Measurements from ENCODE around the gene PLAAT5. TPM values are rescaled to one million over a fixed set of nuclear protein-coding genes. Genes with fewer than 3 reads are reported as not detected.

Gene PLAAT5
- total and polyA plus RNA-seq, 2 donors (not counting 3 experiments of a cell fraction or from before 2014, with no cell fraction given), result not detected

DNA sequence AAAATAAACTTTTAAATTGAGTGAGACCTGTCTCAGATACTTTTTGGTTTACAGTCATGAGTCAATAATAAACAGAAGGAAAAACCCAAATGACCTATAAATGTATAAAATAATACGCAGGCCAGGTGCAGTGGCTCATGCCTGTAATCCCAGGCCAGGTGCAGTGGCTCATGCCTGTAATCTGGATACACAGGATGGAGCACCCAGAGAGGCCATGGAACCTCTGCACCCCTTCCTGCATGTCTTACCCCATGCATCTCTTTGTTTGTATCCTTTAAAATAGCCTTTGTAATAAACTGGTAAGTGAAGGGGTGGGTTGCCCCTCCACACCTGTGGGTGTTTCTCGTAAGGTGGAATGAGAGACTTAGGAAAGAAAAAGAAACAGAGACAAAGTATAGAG, 36.7 kb upstream of the PLAAT5 start:
- H3K9me1 ChIP-seq (replicated peaks; ENCODE audit: control insufficient read depth, extremely low read depth, insufficient read depth, low read length), result no peaks in the 10 kb centered on the region
- H4K20me1 ChIP-seq (replicated peaks; ENCODE audit: control insufficient read depth, extremely low read depth, insufficient read depth, low read length), result no peaks in the 10 kb centered on the region
- intact Hi-C loops (cut with micrococcal nuclease), result no loop called here
- no peaks in the 10 kb centered on the region for H3K9me3 ChIP-seq (replicated peaks; ENCODE audit: control insufficient read depth, insufficient read depth, low read length)
- H3K27ac ChIP-seq (ENCODE audit: insufficient read depth, low read depth, low read length), result no peak overlapping the region
- no peaks in the 10 kb centered on the region for H3K4me1 ChIP-seq (ENCODE audit: control insufficient read depth, extremely low read depth, insufficient read depth, low read length)
- H3K4me3 ChIP-seq (replicated peaks in 1 of 3; ENCODE audit: insufficient read depth in 1 of 3, low read depth in 1 of 3, low read length in 3 of 3), result no peak overlapping the region
- peaks cover 0 to 2% of the 10 kb centered on the region in 2 experiments for H3K27me3 ChIP-seq (ENCODE audit: control insufficient read depth in 2 of 2, insufficient read depth in 2 of 2, low read length in 2 of 2)
- H3K79me2 ChIP-seq (ENCODE audit: control insufficient read depth, insufficient read depth, low read length), result no peaks in the 10 kb centered on the region
- POLR2A ChIA-PET, result no interaction called here
- no TSS peak for BruUV-seq (replicated peaks)
- CTCF ChIA-PET, result no interaction called here
- H3K36me3 ChIP-seq (ENCODE audit: control insufficient read depth in 2 of 2, extremely low read depth in 1 of 2, insufficient read depth in 2 of 2, low read length in 2 of 2), result no peaks in the 10 kb centered on the region
- TF ChIP-seq EZH2 (IDR thresholded peaks at IDR 0.05; ENCODE audit: borderline replicate concordance, low read depth, low read length, severe bottlenecking) (no peak), POLR2A (IDR thresholded peaks at IDR 0.05; ENCODE audit: low read depth, low read length) (no peak), GATA2 (IDR thresholded peaks at IDR 0.05; ENCODE audit: insufficient read depth, insufficient read length, low read depth, low read length) (no peak), POLR2AphosphoS5 (IDR thresholded peaks at IDR 0.05; ENCODE audit: insufficient read depth, low read depth, low read length) (no peak), FOS (IDR thresholded peaks at IDR 0.05; ENCODE audit: borderline replicate concordance, insufficient read depth, low read length) (no peak), JUN (IDR thresholded peaks at IDR 0.05; ENCODE audit: borderline replicate concordance, insufficient read depth, insufficient read length, low read depth) (no peak), MYC (IDR thresholded peaks at IDR 0.05; ENCODE audit: low read depth, low read length) (no peak)
- TF ChIP-seq, protein P1, sequence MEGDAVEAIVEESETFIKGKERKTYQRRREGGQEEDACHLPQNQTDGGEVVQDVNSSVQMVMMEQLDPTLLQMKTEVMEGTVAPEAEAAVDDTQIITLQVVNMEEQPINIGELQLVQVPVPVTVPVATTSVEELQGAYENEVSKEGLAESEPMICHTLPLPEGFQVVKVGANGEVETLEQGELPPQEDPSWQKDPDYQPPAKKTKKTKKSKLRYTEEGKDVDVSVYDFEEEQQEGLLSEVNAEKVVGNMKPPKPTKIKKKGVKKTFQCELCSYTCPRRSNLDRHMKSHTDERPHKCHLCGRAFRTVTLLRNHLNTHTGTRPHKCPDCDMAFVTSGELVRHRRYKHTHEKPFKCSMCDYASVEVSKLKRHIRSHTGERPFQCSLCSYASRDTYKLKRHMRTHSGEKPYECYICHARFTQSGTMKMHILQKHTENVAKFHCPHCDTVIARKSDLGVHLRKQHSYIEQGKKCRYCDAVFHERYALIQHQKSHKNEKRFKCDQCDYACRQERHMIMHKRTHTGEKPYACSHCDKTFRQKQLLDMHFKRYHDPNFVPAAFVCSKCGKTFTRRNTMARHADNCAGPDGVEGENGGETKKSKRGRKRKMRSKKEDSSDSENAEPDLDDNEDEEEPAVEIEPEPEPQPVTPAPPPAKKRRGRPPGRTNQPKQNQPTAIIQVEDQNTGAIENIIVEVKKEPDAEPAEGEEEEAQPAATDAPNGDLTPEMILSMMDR (IDR thresholded peaks at IDR 0.05; ENCODE audit: extremely low read depth in 1 of 2, insufficient read depth in 1 of 2, low read depth in 1 of 2, low read length in 2 of 2), result no peak
- TF ChIP-seq, protein P2, sequence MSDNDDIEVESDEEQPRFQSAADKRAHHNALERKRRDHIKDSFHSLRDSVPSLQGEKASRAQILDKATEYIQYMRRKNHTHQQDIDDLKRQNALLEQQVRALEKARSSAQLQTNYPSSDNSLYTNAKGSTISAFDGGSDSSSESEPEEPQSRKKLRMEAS (IDR thresholded peaks at IDR 0.05; ENCODE audit: insufficient read depth, insufficient read length), result no peak
- FAIRE-seq (no peak), DNase-seq (ENCODE audit: low read depth, low spot score) (no peak)
- no peak overlapping the region for H3K9ac ChIP-seq (replicated peaks; ENCODE audit: extremely low read depth, insufficient read depth, low read length)
- no peak overlapping the region for H3K4me2 ChIP-seq (ENCODE audit: insufficient read depth, low read length)
- dilution Hi-C loops (cut with MboI; ENCODE audit: extremely low pct_ligation_motif_present, low sequenced_read_pairs), result no loop called here
- no peak overlapping the region for H2AFZ ChIP-seq (ENCODE audit: low read depth, low read length)
